SK-N-SH (cell line): Measurements from ENCODE around the gene CMTM2.

ENCODE experiments used
- CHD2 ChIP-seq: fragments of 150-350 bp; IDR thresholded peaks from 2 replicates; pipeline ENCODE4 v1.6.1; 2018; ENCODE audit warnings: low read length; ENCODE audit not compliant: partially characterized antibody
- EP300 ChIP-seq, 2 experiments: IDR thresholded peaks; 2 replicates each; pipeline versions ENCODE4 v1.4.0 to v1.6.1; 2012; ENCODE audit warnings: borderline replicate concordance in 1 of 2, low read depth in 1 of 2, low read length in 1 of 2
- EZH2phosphoT487 ChIP-seq: fragments of 200-600 bp; sonication (generic); IDR thresholded peaks from 2 replicates; pipeline ENCODE4 v1.6.1; 2017; ENCODE audit warnings: low read depth, mixed run types, mild to moderate bottlenecking, antibody characterized with exemption, moderate library complexity, borderline replicate concordance
- GABPA ChIP-seq: IDR thresholded peaks from 2 replicates; pipeline ENCODE4 v1.4.0; 2012; ENCODE audit warnings: low read depth, mild to moderate bottlenecking
- JUND ChIP-seq: IDR thresholded peaks from 2 replicates; pipeline ENCODE4 v1.4.0; 2012
- MXI1 ChIP-seq: IDR thresholded peaks from 2 replicates; pipeline ENCODE4 v1.6.1; 2012; ENCODE audit warnings: mild to moderate bottlenecking, low read depth, low read length, improper control_type of control experiment
- NFIC ChIP-seq: IDR thresholded peaks from 2 replicates; pipeline ENCODE4 v1.4.0; 2012; ENCODE audit warnings: borderline replicate concordance
- POLR2AphosphoS5 ChIP-seq: IDR thresholded peaks from 2 replicates; pipeline ENCODE4 v1.6.1; 2012; ENCODE audit warnings: low read depth, low read length
- RFX5 ChIP-seq: IDR thresholded peaks from 2 replicates; pipeline ENCODE4 v1.6.1; 2012; ENCODE audit warnings: mild to moderate bottlenecking, improper control_type of control experiment, low read length
- SMC3 ChIP-seq: IDR thresholded peaks from 2 replicates; pipeline ENCODE4 v1.6.1; 2012; ENCODE audit warnings: low read depth, low read length, improper control_type of control experiment
- TEAD4 ChIP-seq: IDR thresholded peaks from 2 replicates; pipeline ENCODE4 v1.4.0; 2012; ENCODE audit warnings: mild to moderate bottlenecking, borderline replicate concordance; ENCODE audit not compliant: insufficient read depth
- TF ChIP-seq, protein P1 (sequence below): fragments of 200-600 bp; sonication (generic); IDR thresholded peaks from 2 replicates; pipeline ENCODE4 v1.6.1; 2017; ENCODE audit warnings: antibody characterized with exemption, mild to moderate bottlenecking, moderate library complexity
- TF ChIP-seq, protein P2 (sequence below): IDR thresholded peaks from 2 replicates; pipeline ENCODE4 v1.6.1; 2012; ENCODE audit warnings: mild to moderate bottlenecking, low read depth, low read length, moderate library complexity
- TF ChIP-seq, protein P3 (sequence below): fragments of 150-350 bp; IDR thresholded peaks from 2 replicates; pipeline ENCODE4 v1.6.1; 2017; ENCODE audit warnings: antibody characterized with exemption, low read length, low read depth, borderline replicate concordance

DNA sequence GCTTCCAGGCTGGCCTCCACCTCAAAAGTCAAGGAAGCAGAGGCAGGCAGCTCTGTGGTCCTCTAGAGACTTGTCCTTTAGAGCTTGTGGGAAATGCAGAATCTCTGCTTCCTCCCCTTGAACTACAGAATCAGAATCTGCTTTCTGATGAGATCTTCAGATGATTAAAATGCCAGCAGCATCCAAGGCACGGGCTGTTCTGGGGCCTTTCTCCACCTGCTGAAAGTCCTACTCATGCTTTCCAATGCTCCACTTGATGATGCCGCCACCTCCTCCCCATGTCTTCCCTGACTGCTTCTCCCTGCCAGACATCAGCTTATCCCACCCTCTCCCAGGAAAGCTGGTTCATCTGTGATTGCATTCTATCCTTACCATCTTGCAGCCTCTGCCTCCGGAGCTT is 58.5 kb downstream of the CMTM2 start:
- TF ChIP-seq EP300 (IDR thresholded peaks at IDR 0.05; ENCODE audit: borderline replicate concordance in 1 of 2, low read depth in 1 of 2, low read length in 1 of 2) (no peak), GABPA (no peak), EZH2phosphoT487 (no peak), RFX5 (no peak), SMC3 (no peak), POLR2AphosphoS5 (no peak), JUND (no peak), TEAD4 (no peak), MXI1 (no peak), CHD2 (no peak), NFIC (no peak)
- TF ChIP-seq, protein P1, sequence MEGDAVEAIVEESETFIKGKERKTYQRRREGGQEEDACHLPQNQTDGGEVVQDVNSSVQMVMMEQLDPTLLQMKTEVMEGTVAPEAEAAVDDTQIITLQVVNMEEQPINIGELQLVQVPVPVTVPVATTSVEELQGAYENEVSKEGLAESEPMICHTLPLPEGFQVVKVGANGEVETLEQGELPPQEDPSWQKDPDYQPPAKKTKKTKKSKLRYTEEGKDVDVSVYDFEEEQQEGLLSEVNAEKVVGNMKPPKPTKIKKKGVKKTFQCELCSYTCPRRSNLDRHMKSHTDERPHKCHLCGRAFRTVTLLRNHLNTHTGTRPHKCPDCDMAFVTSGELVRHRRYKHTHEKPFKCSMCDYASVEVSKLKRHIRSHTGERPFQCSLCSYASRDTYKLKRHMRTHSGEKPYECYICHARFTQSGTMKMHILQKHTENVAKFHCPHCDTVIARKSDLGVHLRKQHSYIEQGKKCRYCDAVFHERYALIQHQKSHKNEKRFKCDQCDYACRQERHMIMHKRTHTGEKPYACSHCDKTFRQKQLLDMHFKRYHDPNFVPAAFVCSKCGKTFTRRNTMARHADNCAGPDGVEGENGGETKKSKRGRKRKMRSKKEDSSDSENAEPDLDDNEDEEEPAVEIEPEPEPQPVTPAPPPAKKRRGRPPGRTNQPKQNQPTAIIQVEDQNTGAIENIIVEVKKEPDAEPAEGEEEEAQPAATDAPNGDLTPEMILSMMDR, result no peak
- TF ChIP-seq, protein P2, sequence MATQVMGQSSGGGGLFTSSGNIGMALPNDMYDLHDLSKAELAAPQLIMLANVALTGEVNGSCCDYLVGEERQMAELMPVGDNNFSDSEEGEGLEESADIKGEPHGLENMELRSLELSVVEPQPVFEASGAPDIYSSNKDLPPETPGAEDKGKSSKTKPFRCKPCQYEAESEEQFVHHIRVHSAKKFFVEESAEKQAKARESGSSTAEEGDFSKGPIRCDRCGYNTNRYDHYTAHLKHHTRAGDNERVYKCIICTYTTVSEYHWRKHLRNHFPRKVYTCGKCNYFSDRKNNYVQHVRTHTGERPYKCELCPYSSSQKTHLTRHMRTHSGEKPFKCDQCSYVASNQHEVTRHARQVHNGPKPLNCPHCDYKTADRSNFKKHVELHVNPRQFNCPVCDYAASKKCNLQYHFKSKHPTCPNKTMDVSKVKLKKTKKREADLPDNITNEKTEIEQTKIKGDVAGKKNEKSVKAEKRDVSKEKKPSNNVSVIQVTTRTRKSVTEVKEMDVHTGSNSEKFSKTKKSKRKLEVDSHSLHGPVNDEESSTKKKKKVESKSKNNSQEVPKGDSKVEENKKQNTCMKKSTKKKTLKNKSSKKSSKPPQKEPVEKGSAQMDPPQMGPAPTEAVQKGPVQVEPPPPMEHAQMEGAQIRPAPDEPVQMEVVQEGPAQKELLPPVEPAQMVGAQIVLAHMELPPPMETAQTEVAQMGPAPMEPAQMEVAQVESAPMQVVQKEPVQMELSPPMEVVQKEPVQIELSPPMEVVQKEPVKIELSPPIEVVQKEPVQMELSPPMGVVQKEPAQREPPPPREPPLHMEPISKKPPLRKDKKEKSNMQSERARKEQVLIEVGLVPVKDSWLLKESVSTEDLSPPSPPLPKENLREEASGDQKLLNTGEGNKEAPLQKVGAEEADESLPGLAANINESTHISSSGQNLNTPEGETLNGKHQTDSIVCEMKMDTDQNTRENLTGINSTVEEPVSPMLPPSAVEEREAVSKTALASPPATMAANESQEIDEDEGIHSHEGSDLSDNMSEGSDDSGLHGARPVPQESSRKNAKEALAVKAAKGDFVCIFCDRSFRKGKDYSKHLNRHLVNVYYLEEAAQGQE, result no peak
- TF ChIP-seq, protein P3, sequence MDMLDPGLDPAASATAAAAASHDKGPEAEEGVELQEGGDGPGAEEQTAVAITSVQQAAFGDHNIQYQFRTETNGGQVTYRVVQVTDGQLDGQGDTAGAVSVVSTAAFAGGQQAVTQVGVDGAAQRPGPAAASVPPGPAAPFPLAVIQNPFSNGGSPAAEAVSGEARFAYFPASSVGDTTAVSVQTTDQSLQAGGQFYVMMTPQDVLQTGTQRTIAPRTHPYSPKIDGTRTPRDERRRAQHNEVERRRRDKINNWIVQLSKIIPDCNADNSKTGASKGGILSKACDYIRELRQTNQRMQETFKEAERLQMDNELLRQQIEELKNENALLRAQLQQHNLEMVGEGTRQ, result no peak
